Measurements from ENCODE around the gene KRT26.
"Not testable (repeated sequence)": the region's sequence is repeated elsewhere in the genome, so short reads cannot be mapped to it uniquely, and the experiment has no call there.

The KRT26 gene, protein sequence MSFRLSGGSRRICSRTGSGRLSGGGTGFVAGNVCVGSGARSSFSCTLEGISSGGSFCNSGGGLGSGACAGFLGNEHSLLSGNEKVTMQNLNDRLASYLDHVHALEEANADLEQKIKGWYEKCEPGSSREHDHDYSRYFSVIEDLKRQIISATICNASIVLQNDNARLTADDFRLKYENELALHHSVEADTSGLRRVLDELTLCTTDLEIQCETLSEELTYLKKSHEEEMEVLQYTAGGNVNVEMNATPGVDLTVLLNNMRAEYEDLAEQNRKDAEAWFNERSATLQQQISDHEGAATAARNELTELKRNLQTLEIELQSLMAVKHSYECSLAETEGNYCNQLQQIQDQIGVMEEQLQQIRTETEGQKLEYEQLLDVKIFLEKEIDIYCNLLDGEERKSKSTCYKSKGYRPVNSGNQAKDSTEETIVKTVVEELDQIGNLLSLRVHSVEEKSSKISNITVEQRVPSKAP

GRCh38 chr17:40772101-40772500 is at the start of gene KRT26:
KRT26 (minus strand) TSS chr17:40772201; CDS start chr17:40772113, 88 bp downstream.
- no peak for DNase-seq

GRCh38 chr17:40821536-40821935 is 49.5 kb upstream of the KRT26 start:
- DNase-seq = no peak

DNA sequence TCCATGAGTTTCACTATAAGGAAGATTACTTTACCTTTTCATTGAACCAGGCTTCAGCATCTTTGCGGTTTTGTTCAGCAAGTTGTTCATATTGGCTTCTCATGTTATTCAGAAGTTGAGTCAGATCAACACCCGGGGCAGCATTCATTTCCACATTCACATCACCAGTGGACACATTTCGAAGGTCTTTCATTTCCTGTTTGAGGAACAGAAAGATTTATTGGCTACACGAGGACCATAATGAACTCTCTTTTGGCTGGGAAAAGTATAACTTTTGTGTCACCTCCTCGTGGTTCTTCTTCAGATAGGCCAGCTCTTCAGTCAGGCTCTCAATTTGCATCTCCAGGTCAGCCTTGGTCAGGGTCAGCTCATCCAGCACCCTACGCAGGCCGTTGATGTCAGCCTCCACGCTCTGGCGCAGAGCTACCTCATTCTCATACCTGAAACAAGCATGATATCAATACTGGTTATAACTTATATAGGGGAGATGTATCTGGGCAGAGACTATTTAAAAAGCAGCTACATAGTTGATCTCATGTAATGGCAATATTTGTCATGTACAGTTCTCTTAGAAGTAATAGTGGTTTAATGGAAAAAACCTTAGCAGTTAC is 48.3 kb upstream of the KRT26 start:
- DNase-seq = no peak

DNA sequence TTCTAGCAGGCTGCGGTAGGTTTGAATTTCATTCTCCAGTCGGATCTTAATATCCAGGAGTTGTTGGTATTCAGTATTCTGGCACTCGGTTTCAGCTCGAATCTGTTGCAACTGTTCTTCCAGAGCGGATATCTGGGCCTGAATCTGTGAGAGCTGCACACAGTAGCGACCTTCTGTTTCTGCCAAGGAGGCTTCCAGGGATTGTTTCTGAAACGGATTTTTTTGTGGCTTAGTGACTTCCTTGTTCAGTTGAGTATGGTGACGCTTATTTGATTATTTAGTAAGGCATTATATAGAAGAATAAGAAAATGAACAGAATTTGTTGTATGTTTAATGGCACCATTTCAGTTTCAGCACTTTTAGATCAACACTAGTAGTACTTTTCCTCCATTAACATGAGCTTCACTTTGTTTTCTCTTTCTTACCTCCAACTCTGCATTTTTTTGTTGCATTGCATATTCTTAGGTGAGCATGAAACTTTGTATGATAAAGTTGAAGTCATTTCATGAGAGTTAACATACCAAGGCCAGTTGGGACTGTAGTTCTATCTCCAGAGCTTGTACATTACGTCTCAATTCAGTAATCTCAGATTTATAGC is 47.6 kb upstream of the KRT26 start:
- DNase-seq = no peak

DNA sequence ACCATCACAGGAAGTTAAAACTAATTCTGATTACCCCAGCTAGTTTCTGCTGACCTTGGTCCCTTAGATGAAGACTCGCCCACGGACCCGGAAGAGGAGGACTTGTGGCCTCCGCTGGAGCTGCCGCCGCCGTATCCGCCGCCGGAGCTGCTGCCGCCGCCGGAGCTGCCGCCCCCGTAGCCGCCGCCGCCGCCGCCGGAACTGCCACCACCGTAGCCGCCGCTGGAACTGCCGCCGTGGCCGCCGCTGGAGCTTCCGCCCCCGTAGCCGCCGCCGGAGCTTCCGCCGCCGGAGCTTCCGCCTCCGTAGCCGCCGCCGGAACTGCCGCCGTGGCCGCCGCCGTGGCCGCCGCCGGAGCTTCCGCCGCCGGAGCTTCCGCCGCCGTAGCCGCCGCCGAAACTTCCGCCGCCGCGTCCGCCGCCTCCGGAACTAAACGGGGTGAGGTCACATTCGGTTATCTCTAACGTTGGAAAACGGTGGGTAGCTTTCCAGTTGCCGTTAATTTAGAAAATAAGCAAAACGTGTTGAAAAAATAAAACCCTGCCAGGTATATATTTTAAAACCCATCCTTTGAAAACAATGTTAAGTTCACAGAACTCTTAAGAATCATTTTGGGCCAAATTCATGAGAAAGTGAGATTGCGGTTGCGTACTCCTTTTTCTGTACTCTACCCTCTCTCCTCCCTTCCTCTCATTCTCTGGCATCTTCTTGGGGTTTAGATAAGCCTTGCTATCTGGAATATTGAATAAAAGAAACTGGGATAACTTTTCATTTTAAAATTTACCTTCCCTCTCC is 46.9 kb upstream of the KRT26 start:
- peak; percentile 91 for DNase-seq

- DNase-seq = no peak
These were observed 46.3 kb upstream of the KRT26 start for GRCh38 chr17:40818343-40818732.

- no peak for DNase-seq
These were observed 45.2 kb upstream of the KRT26 start for GRCh38 chr17:40817103-40817682.

DNA sequence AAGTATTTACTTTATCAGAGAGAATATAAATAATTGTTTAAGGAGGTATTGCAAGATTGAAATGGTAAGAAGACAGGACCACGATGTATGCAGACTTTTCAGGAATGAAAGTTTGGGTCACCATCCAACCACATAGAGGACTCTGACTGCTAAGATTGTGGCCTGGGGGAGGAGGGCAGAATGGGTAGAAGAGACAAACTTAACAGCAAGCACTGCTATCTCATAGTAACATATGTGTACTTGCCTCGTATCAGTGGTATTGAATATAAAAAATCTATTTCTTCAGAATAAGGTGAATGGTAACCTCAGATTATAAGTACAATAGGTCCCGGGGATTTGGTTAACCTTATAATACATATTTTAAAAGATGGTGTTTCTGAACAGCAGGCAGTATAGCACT is 44.6 kb upstream of the KRT26 start:
- DNase-seq = no peak

DNA sequence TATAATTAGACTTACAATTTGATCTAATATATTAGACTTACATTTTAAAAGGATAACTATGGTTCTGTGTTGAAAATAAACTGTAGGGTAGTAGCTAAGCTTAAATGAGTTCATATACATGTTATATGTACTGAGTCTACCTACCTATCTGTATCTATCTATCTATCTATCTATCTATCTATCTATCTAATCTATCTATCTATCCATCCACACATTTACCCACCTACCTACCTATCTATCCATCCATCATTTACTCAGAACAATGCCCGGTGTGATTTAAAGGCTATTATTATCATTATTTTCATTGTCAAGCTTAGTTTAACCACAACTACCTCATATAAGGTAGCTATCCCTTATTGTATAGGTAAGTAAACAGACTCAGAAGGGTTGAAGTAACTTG is 43.4 kb upstream of the KRT26 start:
- DNase-seq = no peak

DNA sequence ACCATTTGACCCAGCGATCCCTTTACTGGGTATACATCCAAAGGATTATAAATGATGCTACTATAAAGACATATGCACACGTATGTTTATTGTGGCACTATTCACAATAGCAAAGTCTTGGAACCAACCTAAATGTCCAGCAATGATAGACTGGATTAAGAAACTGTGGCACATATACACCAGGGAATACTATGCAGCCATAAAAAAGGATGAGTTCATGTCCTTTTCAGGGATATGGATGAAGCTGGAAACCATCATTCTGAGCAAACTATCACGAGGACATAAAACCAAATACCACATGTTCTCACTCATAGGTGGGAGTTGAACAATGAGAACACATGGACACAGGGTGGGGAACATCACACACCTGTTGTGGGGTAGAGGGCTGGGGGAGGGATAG is 42.7 kb upstream of the KRT26 start:
- not testable (repeated sequence) for DNase-seq

GRCh38 chr17:40813804-40814203 is 41.8 kb upstream of the KRT26 start:
- DNase-seq = no peak

- DNase-seq = no peak
These were observed 40.6 kb upstream of the KRT26 start for GRCh38 chr17:40812639-40813038.

GRCh38 chr17:40810494-40810893 is 38.5 kb upstream of the KRT26 start:
- DNase-seq = no peak

- no peak for DNase-seq
These were observed 37.9 kb upstream of the KRT26 start for GRCh38 chr17:40809721-40810421.

GRCh38 chr17:40806131-40806530 is 34.1 kb upstream of the KRT26 start:
- no peak for DNase-seq

- DNase-seq = peak; percentile 88
These were observed 31.6 kb upstream of the KRT26 start for GRCh38 chr17:40803617-40804082.

DNA sequence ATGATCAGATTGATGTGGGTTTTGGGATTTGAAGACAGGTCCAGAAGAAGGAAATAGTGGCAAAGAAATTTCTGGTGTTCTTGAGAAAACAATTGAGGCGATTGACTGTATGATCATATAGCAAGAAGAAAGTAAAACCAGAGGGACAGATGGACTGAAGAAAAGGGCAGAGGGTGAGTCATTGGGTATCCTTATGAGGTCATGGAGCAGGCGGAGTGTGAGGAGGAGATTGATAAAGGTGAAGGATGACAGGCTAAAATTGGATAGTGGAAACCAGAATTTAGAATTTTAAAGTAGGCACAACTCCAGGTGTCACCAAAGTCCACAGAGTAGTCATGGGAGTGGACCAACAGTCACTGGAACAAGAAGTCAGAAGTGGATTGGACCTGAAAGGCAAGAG is 29.2 kb upstream of the KRT26 start:
- no peak for DNase-seq

DNA sequence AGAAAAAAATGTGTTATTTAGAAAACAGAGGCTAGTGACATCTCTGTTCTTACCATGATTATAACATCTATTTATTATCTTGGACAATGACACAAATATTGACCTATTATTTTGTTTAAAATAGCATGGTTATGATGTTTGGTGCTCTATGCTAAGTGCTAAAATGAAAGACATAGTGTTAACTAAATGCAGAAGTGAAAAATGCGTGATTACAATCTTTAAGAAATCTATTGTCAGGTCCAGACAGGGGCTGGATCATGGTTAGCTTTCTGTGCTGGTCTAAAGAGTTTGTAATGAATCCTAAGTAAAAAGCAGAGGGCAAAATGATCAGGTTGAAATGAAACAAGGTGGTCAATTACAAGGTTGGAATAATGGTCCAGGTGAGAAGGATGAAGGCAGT is 28.4 kb upstream of the KRT26 start:
- no peak for DNase-seq

GRCh38 chr17:40799859-40800258 is 27.9 kb upstream of the KRT26 start, which contains the start of gene KRT28:
KRT28 (minus strand) TSS chr17:40799959; CDS start chr17:40799893, 66 bp downstream.
- no peak for DNase-seq

- no peak for DNase-seq
These were observed 24.8 kb upstream of the KRT26 start for GRCh38 chr17:40796846-40797245.

- DNase-seq = no peak
These were observed 23.1 kb upstream of the KRT26 start for GRCh38 chr17:40795019-40795667.
